ENCODE data around the gene TMPRSS3. TPM values are rescaled to one million over a fixed set of nuclear protein-coding genes. Genes with fewer than 3 reads are reported as not detected.

TMPRSS3 gene
- total RNA-seq, 1 experiment from 2014 or later: not detected

- Histone ChIP-seq H3K36me3 (ENCODE audit: insufficient read depth, low read length) (no peaks in the 10 kb centered on the region), H3K9me2 (replicated peaks; ENCODE audit: insufficient read depth, low read length) (no peaks in the 10 kb centered on the region), H2AFZ (ENCODE audit: low read length) (no peak overlapping the region), H3K27me3 (ENCODE audit: low read length) (no peaks in the 10 kb centered on the region), H3K4me1 (ENCODE audit: low read length) (peaks cover 19% of the 10 kb centered on the region), H3K4me2 (ENCODE audit: low read depth, low read length, poor library complexity, severe bottlenecking) (no peak overlapping the region), H3K9ac (ENCODE audit: low read length) (no peak overlapping the region), H3K27ac (ENCODE audit: low read length) (no peak overlapping the region), H3K9me3 (ENCODE audit: low read length) (no peaks in the 10 kb centered on the region), H3K4me3 (ENCODE audit: low read length) (no peak overlapping the region), H3K79me2 (ENCODE audit: low read length) (no peaks in the 10 kb centered on the region), H4K20me1 (ENCODE audit: insufficient read depth, low read depth, low read length) (no peaks in the 10 kb centered on the region; the same call in 1 of the 2 replicates)
- no peak for DNase-seq
These were observed 8.0 kb downstream of the TMPRSS3 start for GRCh38 chr21:42387843-42388340.

GRCh38 chr21:42387164-42387563, 8.7 kb downstream of the TMPRSS3 start:
- Histone ChIP-seq H4K20me1 (ENCODE audit: insufficient read depth, low read depth, low read length) (no peaks in the 10 kb centered on the region; the same call in 1 of the 2 replicates), H3K4me1 (ENCODE audit: low read length) (peaks cover 16% of the 10 kb centered on the region), H3K27me3 (ENCODE audit: low read length) (no peaks in the 10 kb centered on the region), H3K36me3 (ENCODE audit: insufficient read depth, low read length) (no peaks in the 10 kb centered on the region; the same call in 1 of the 2 replicates), H3K27ac (ENCODE audit: low read length) (no peak overlapping the region), H3K9me2 (replicated peaks; ENCODE audit: insufficient read depth, low read length) (no peaks in the 10 kb centered on the region), H3K4me2 (ENCODE audit: low read depth, low read length, poor library complexity, severe bottlenecking) (no peak overlapping the region), H3K9me3 (ENCODE audit: low read length) (peaks cover 2% of the 10 kb centered on the region; the same call in 1 of the 2 replicates), H2AFZ (ENCODE audit: low read length) (no peak overlapping the region), H3K9ac (ENCODE audit: low read length) (no peak overlapping the region), H3K79me2 (ENCODE audit: low read length) (no peaks in the 10 kb centered on the region), H3K4me3 (ENCODE audit: low read length) (no peak overlapping the region)
- DNase-seq: no peak

- no peak overlapping the region for H3K9ac ChIP-seq (ENCODE audit: low read length)
- H3K4me2 ChIP-seq (ENCODE audit: low read depth, low read length, poor library complexity, severe bottlenecking): no peak overlapping the region
- peaks cover 9% of the 10 kb centered on the region; the same call in 1 of the 2 replicates for H3K9me3 ChIP-seq (ENCODE audit: low read length)
- H4K20me1 ChIP-seq (ENCODE audit: insufficient read depth, low read depth, low read length): no peaks in the 10 kb centered on the region; the same call in 1 of the 2 replicates
- no peak for DNase-seq
- H3K27me3 ChIP-seq (ENCODE audit: low read length): no peaks in the 10 kb centered on the region
- no peak overlapping the region for H3K4me3 ChIP-seq (ENCODE audit: low read length)
- H3K36me3 ChIP-seq (ENCODE audit: insufficient read depth, low read length): no peaks in the 10 kb centered on the region; the same call in 1 of the 2 replicates
- H3K9me2 ChIP-seq (replicated peaks; ENCODE audit: insufficient read depth, low read length): no peaks in the 10 kb centered on the region
- H2AFZ ChIP-seq (ENCODE audit: low read length): no peak overlapping the region
- H3K4me1 ChIP-seq (ENCODE audit: low read length): peaks cover 16% of the 10 kb centered on the region
- no peaks in the 10 kb centered on the region for H3K79me2 ChIP-seq (ENCODE audit: low read length)
- no peak overlapping the region for H3K27ac ChIP-seq (ENCODE audit: low read length)
These were observed 9.7 kb downstream of the TMPRSS3 start for GRCh38 chr21:42386034-42386591.

GRCh38 chr21:42385619-42386018, 10.2 kb downstream of the TMPRSS3 start:
- Histone ChIP-seq H3K9me2 (replicated peaks; ENCODE audit: insufficient read depth, low read length) (no peaks in the 10 kb centered on the region), H2AFZ (ENCODE audit: low read length) (no peak overlapping the region), H3K4me2 (ENCODE audit: low read depth, low read length, poor library complexity, severe bottlenecking) (no peak overlapping the region), H3K27ac (ENCODE audit: low read length) (no peak overlapping the region), H4K20me1 (ENCODE audit: insufficient read depth, low read depth, low read length) (no peaks in the 10 kb centered on the region; the same call in 1 of the 2 replicates), H3K9me3 (ENCODE audit: low read length) (peaks cover 9% of the 10 kb centered on the region; the same call in 1 of the 2 replicates), H3K27me3 (ENCODE audit: low read length) (no peaks in the 10 kb centered on the region), H3K79me2 (ENCODE audit: low read length) (no peaks in the 10 kb centered on the region), H3K9ac (ENCODE audit: low read length) (no peak overlapping the region), H3K36me3 (ENCODE audit: insufficient read depth, low read length) (no peaks in the 10 kb centered on the region; the same call in 1 of the 2 replicates), H3K4me1 (ENCODE audit: low read length) (peaks cover 16% of the 10 kb centered on the region), H3K4me3 (ENCODE audit: low read length) (no peak overlapping the region)
- no peak for DNase-seq

- Histone ChIP-seq H4K20me1 (ENCODE audit: insufficient read depth, low read depth, low read length) (no peaks in the 10 kb centered on the region; the same call in 1 of the 2 replicates), H3K27me3 (ENCODE audit: low read length) (no peaks in the 10 kb centered on the region), H3K9me2 (replicated peaks; ENCODE audit: insufficient read depth, low read length) (no peaks in the 10 kb centered on the region), H3K79me2 (ENCODE audit: low read length) (no peaks in the 10 kb centered on the region), H3K4me3 (ENCODE audit: low read length) (no peak overlapping the region), H3K9ac (ENCODE audit: low read length) (no peak overlapping the region), H3K4me2 (ENCODE audit: low read depth, low read length, poor library complexity, severe bottlenecking) (no peak overlapping the region), H3K27ac (ENCODE audit: low read length) (no peak overlapping the region), H3K9me3 (ENCODE audit: low read length) (peaks cover 9% of the 10 kb centered on the region; the same call in 1 of the 2 replicates), H3K4me1 (ENCODE audit: low read length) (peaks cover 17% of the 10 kb centered on the region), H3K36me3 (ENCODE audit: insufficient read depth, low read length) (no peaks in the 10 kb centered on the region; the same call in 1 of the 2 replicates), H2AFZ (ENCODE audit: low read length) (no peak overlapping the region)
- DNase-seq: no peak
These were observed 10.9 kb downstream of the TMPRSS3 start for GRCh38 chr21:42384989-42385388.

GRCh38 chr21:42384156-42384945, 11.5 kb downstream of the TMPRSS3 start:
- H3K4me3 ChIP-seq (ENCODE audit: low read length): no peak overlapping the region
- H3K36me3 ChIP-seq (ENCODE audit: insufficient read depth, low read length): no peaks in the 10 kb centered on the region; the same call in 1 of the 2 replicates
- no peak overlapping the region for H3K9ac ChIP-seq (ENCODE audit: low read length)
- no peak overlapping the region for H2AFZ ChIP-seq (ENCODE audit: low read length)
- peak; percentile 70 for DNase-seq
- H3K27me3 ChIP-seq (ENCODE audit: low read length): no peaks in the 10 kb centered on the region
- H3K9me2 ChIP-seq (replicated peaks; ENCODE audit: insufficient read depth, low read length): no peaks in the 10 kb centered on the region
- peak overlapping the region; percentile 14 for H3K4me2 ChIP-seq (ENCODE audit: low read depth, low read length, poor library complexity, severe bottlenecking)
- H4K20me1 ChIP-seq (ENCODE audit: insufficient read depth, low read depth, low read length): no peaks in the 10 kb centered on the region; the same call in 1 of the 2 replicates
- peaks cover 23% of the 10 kb centered on the region for H3K4me1 ChIP-seq (ENCODE audit: low read length)
- no peaks in the 10 kb centered on the region for H3K79me2 ChIP-seq (ENCODE audit: low read length)
- H3K9me3 ChIP-seq (ENCODE audit: low read length): peaks cover 9% of the 10 kb centered on the region; the same call in 1 of the 2 replicates
- no peak overlapping the region for H3K27ac ChIP-seq (ENCODE audit: low read length)

GRCh38 chr21:42383331-42383730, 12.5 kb downstream of the TMPRSS3 start:
- H3K4me3 ChIP-seq (ENCODE audit: low read length): no peak overlapping the region
- DNase-seq: no peak
- H3K36me3 ChIP-seq (ENCODE audit: insufficient read depth, low read length): no peaks in the 10 kb centered on the region; the same call in 1 of the 2 replicates
- no peaks in the 10 kb centered on the region for H3K79me2 ChIP-seq (ENCODE audit: low read length)
- H2AFZ ChIP-seq (ENCODE audit: low read length): no peak overlapping the region
- peaks cover 9% of the 10 kb centered on the region; the same call in 1 of the 2 replicates for H3K9me3 ChIP-seq (ENCODE audit: low read length)
- H4K20me1 ChIP-seq (ENCODE audit: insufficient read depth, low read depth, low read length): no peaks in the 10 kb centered on the region; the same call in 1 of the 2 replicates
- no peak overlapping the region for H3K9ac ChIP-seq (ENCODE audit: low read length)
- no peaks in the 10 kb centered on the region for H3K9me2 ChIP-seq (replicated peaks; ENCODE audit: insufficient read depth, low read length)
- H3K4me1 ChIP-seq (ENCODE audit: low read length): peaks cover 25% of the 10 kb centered on the region
- H3K4me2 ChIP-seq (ENCODE audit: low read depth, low read length, poor library complexity, severe bottlenecking): no peak overlapping the region
- no peaks in the 10 kb centered on the region for H3K27me3 ChIP-seq (ENCODE audit: low read length)
- H3K27ac ChIP-seq (ENCODE audit: low read length): no peak overlapping the region

GRCh38 chr21:42382915-42383314, 12.9 kb downstream of the TMPRSS3 start:
- Histone ChIP-seq H3K4me2 (ENCODE audit: low read depth, low read length, poor library complexity, severe bottlenecking) (no peak overlapping the region), H2AFZ (ENCODE audit: low read length) (no peak overlapping the region), H3K4me1 (ENCODE audit: low read length) (peaks cover 25% of the 10 kb centered on the region), H3K4me3 (ENCODE audit: low read length) (no peak overlapping the region), H3K9ac (ENCODE audit: low read length) (no peak overlapping the region), H3K27ac (ENCODE audit: low read length) (no peak overlapping the region), H3K27me3 (ENCODE audit: low read length) (no peaks in the 10 kb centered on the region), H3K9me3 (ENCODE audit: low read length) (peaks cover 9% of the 10 kb centered on the region; the same call in 1 of the 2 replicates), H3K36me3 (ENCODE audit: insufficient read depth, low read length) (no peaks in the 10 kb centered on the region; the same call in 1 of the 2 replicates), H4K20me1 (ENCODE audit: insufficient read depth, low read depth, low read length) (no peaks in the 10 kb centered on the region; the same call in 1 of the 2 replicates), H3K79me2 (ENCODE audit: low read length) (no peaks in the 10 kb centered on the region), H3K9me2 (replicated peaks; ENCODE audit: insufficient read depth, low read length) (no peaks in the 10 kb centered on the region)
- DNase-seq: no peak
